DND-41 (cell line): ENCODE results near the gene PCDHB8.
"Not testable (repeated sequence)": the region's sequence is repeated elsewhere in the genome, so short reads cannot be mapped to it uniquely, and the experiment has no call there.

Experiments used
- ATAC-seq: fragments of 200-7000 bp; cut with Tn5 transposase; 3 replicates; pipeline ENCODE4 v1.9.1; 2021; ENCODE audit warnings: low read depth; ENCODE audit not compliant: insufficient read depth
- DNase-seq: peaks from one replicate; pipeline ENCODE4 v3.0.0-alpha.2; 2020
- H2AFZ ChIP-seq: 2 replicates; pipeline ENCODE4 v1.6.0; 2012; ENCODE audit warnings: low read depth, low read length
- H3K27ac ChIP-seq: 2 replicates; pipeline ENCODE4 v1.5.1; 2012; ENCODE audit warnings: low read length, inconsistent platforms
- H3K27me3 ChIP-seq: fragments of 200-600 bp; sonication (generic); 2 replicates; pipeline ENCODE4 v1.6.0; 2012; ENCODE audit warnings: low read length, mild to moderate bottlenecking, inconsistent platforms; ENCODE audit not compliant: insufficient read depth, poor library complexity
- H3K36me3 ChIP-seq: 2 replicates; pipeline ENCODE4 v1.5.1; 2012; ENCODE audit warnings: low read length, inconsistent platforms; ENCODE audit not compliant: insufficient read depth
- H3K4me1 ChIP-seq: 2 replicates; pipeline ENCODE4 v1.5.1; 2012; ENCODE audit warnings: mild to moderate bottlenecking, low read length; ENCODE audit not compliant: insufficient read depth
- H3K4me2 ChIP-seq: 2 replicates; pipeline ENCODE4 v1.6.0; 2012; ENCODE audit warnings: mild to moderate bottlenecking, moderate library complexity, low read length, inconsistent platforms; ENCODE audit not compliant: insufficient read depth
- H3K4me3 ChIP-seq, 2 experiments: fragments of 200-600 bp in 1 of 2; shearing (Covaris generic) in 1 of 2; 2 replicates each; pipeline ENCODE4 v1.5.1; 2012 to 2016; ENCODE audit warnings: inconsistent platforms in 2 of 2, low read length in 2 of 2, mild to moderate bottlenecking in 2 of 2, low read depth in 1 of 2, moderate library complexity in 1 of 2
- H3K79me2 ChIP-seq: 2 replicates; pipeline ENCODE4 v1.6.0; 2012; ENCODE audit warnings: low read length, inconsistent platforms; ENCODE audit not compliant: insufficient read depth
- H3K9ac ChIP-seq: 2 replicates; pipeline ENCODE4 v1.6.0; 2012; ENCODE audit warnings: low read depth, mild to moderate bottlenecking, inconsistent platforms, low read length, moderate library complexity
- H3K9me3 ChIP-seq: 2 replicates; pipeline ENCODE4 v1.5.1; 2012; ENCODE audit warnings: low read length, moderate library complexity, mild to moderate bottlenecking, inconsistent platforms; ENCODE audit not compliant: insufficient read depth, severe bottlenecking
- H4K20me1 ChIP-seq: 2 replicates; pipeline ENCODE4 v1.6.0; 2012; ENCODE audit warnings: low read length; ENCODE audit not compliant: insufficient read depth
- EZH2 ChIP-seq: IDR thresholded peaks from 3 replicates; pipeline ENCODE4 v1.6.1; 2012; ENCODE audit warnings: borderline replicate concordance, low read depth, mild to moderate bottlenecking, moderate library complexity, low read length, inconsistent platforms; ENCODE audit not compliant: severe bottlenecking
- TF ChIP-seq, protein P1 (sequence below): IDR thresholded peaks from 2 replicates; pipeline ENCODE4 v1.5.1; 2012; ENCODE audit warnings: borderline replicate concordance, low read length, moderate library complexity, mild to moderate bottlenecking; ENCODE audit not compliant: poor library complexity, severe bottlenecking; ENCODE audit errors: extremely low read depth

Gene PCDHB8

DNA sequence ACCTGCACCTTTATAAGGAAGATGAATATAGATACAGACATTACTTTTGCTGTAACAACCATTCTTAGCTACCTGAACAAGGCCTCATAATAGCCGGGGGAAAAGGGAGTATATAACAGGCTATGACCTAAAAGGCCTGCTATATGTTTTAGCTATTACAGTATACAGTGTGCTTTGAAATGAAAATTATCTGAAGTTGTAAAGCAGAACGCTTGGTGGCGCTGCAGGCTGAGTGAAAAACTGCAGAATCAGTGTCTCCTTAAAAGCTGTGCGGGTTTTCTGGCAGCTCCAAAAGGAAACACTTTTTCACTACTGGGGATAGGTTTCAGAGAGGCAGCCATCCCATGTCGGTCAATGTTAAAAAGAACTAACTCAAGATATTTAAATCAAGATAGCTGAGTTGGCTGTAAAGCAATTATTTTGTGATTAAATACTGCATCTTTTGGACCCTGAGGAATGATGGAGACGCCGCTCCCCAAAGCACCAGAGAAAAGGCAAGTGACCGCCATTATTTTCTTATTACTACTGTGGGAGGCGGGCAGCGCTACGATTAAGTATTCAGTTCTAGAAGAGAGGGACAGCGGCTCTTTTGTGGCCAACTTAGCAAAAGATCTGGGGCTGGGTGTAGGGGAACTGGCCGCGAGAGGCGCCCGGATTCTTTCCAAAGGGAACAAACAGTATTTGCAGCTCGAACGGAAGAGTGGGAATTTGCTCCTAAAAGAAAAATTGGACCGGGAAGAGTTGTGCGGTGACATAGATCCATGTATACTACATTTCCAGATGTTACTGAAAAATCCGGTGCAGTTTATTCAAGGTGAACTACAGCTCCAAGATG is 21.8 kb upstream of the PCDHB8 start:
- Histone ChIP-seq H3K36me3 (no peaks in the 10 kb centered on the region), H3K9me3 (no peaks in the 10 kb centered on the region), H3K4me3 (no peak overlapping the region), H3K4me2 (no peak overlapping the region), H2AFZ (no peak overlapping the region), H3K27me3 (no peaks in the 10 kb centered on the region), H3K4me1 (no peaks in the 10 kb centered on the region), H3K27ac (no peak overlapping the region), H4K20me1 (no peaks in the 10 kb centered on the region), H3K9ac (no peak overlapping the region), H3K79me2 (no peaks in the 10 kb centered on the region)
- DNase-seq (no peak), ATAC-seq (no peak)
- no peak for TF ChIP-seq EZH2
- TF ChIP-seq, protein P1, sequence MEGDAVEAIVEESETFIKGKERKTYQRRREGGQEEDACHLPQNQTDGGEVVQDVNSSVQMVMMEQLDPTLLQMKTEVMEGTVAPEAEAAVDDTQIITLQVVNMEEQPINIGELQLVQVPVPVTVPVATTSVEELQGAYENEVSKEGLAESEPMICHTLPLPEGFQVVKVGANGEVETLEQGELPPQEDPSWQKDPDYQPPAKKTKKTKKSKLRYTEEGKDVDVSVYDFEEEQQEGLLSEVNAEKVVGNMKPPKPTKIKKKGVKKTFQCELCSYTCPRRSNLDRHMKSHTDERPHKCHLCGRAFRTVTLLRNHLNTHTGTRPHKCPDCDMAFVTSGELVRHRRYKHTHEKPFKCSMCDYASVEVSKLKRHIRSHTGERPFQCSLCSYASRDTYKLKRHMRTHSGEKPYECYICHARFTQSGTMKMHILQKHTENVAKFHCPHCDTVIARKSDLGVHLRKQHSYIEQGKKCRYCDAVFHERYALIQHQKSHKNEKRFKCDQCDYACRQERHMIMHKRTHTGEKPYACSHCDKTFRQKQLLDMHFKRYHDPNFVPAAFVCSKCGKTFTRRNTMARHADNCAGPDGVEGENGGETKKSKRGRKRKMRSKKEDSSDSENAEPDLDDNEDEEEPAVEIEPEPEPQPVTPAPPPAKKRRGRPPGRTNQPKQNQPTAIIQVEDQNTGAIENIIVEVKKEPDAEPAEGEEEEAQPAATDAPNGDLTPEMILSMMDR, result no peak

DNA sequence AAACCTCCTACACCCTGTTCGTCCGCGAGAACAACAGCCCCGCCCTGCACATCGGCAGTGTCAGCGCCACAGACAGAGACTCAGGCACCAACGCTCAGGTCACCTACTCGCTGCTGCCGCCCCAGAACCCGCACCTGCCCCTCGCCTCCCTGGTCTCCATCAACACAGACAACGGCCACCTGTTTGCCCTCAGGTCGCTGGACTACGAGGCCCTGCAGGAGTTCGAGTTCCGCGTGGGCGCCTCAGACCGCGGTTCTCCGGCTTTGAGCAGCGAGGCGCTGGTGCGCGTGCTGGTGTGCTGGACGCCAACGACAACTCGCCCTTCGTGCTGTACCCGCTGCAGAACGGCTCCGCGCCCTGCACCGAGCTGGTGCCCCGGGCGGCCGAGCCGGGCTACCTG is 20.2 kb upstream of the PCDHB8 start:
- ATAC-seq, H3K9me3 ChIP-seq, H3K36me3 ChIP-seq, H3K4me1 ChIP-seq, H3K9ac ChIP-seq, H3K79me2 ChIP-seq, H3K4me2 ChIP-seq, H2AFZ ChIP-seq, H3K4me3 ChIP-seq, H3K27ac ChIP-seq, DNase-seq, H3K27me3 ChIP-seq, H4K20me1 ChIP-seq: not testable (repeated sequence)

DNA sequence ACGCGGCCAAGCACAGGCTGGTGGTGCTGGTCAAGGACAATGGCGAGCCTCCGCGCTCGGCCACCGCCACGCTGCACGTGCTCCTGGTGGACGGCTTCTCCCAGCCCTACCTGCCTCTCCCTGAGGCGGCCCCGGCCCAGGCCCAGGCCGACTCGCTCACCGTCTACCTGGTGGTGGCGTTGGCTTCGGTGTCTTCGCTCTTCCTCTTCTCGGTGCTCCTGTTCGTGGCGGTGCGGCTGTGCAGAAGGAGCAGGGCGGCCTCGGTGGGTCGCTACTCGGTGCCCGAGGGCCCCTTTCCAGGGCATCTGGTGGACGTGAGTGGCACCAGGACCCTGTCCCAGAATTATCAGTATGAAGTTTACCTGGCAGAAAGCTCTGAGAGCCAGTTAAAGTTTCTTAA is 19.7 kb upstream of the PCDHB8 start:
- H3K4me3 ChIP-seq, DNase-seq, H3K27ac ChIP-seq, H3K79me2 ChIP-seq, H3K27me3 ChIP-seq, ATAC-seq, H3K9ac ChIP-seq, H3K36me3 ChIP-seq, H3K9me3 ChIP-seq, H2AFZ ChIP-seq, H3K4me2 ChIP-seq, H3K4me1 ChIP-seq, H4K20me1 ChIP-seq: not testable (repeated sequence)

DNA sequence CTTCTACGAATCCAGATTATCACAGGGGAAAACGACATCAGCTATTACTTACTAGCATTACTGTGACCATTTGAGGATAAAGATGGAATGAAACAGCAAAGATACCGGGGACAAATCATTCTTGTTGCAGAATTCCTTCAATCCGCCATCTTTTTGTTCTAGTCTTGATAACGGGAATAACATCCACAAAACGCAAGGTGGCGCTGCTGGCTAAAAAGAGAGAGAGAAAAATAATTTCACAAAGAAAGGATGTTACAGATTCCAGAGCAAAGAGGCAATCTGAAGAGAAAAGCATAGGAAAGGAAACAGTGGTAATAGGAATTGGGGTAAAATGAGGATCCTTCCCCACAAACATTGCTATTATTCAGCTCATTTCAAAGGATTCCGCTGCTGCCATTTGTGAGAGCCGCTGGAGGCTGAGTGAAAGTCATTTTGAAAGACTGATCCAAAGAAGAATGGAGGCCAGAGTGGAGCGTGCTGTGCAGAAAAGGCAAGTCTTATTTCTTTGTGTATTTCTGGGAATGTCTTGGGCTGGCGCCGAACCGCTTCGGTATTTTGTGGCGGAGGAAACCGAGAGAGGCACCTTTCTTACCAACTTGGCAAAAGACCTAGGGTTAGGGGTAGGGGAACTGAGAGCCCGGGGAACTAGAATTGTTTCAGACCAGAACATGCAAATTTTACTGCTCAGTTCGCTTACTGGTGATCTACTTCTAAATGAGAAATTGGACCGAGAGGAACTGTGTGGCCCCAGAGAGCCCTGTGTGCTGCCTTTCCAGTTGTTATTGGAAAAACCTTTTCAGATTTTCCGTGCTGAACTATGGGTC is 5.0 kb upstream of the PCDHB8 start, which contains the start of gene PCDHB7:
Gene PCDHB7 (plus strand): TSS at position 264 of the 824 bp plus-strand sequence. CDS start 192 bp downstream, at position 456.
- Histone ChIP-seq H2AFZ (peak within 1 kb of the TSS; percentile 42; the same call in 1 of the 2 replicates), H3K27me3 (peaks cover 8% of the 10 kb centered on the region), H3K79me2 (no peaks in the 10 kb centered on the region), H3K9ac (no peak within 1 kb of the TSS), H3K36me3 (no peaks in the 10 kb centered on the region), H4K20me1 (no peaks in the 10 kb centered on the region), H3K4me3 (no peak within 1 kb of the TSS), H3K4me1 (no peaks in the 10 kb centered on the region), H3K9me3 (no peaks in the 10 kb centered on the region), H3K27ac (no peak within 1 kb of the TSS), H3K4me2 (no peak within 1 kb of the TSS)
- no peak for ATAC-seq
- DNase-seq, result peak; percentile 42
- TF ChIP-seq, protein P1, result peak; percentile 73
- TF ChIP-seq EZH2, result no peak

DNA sequence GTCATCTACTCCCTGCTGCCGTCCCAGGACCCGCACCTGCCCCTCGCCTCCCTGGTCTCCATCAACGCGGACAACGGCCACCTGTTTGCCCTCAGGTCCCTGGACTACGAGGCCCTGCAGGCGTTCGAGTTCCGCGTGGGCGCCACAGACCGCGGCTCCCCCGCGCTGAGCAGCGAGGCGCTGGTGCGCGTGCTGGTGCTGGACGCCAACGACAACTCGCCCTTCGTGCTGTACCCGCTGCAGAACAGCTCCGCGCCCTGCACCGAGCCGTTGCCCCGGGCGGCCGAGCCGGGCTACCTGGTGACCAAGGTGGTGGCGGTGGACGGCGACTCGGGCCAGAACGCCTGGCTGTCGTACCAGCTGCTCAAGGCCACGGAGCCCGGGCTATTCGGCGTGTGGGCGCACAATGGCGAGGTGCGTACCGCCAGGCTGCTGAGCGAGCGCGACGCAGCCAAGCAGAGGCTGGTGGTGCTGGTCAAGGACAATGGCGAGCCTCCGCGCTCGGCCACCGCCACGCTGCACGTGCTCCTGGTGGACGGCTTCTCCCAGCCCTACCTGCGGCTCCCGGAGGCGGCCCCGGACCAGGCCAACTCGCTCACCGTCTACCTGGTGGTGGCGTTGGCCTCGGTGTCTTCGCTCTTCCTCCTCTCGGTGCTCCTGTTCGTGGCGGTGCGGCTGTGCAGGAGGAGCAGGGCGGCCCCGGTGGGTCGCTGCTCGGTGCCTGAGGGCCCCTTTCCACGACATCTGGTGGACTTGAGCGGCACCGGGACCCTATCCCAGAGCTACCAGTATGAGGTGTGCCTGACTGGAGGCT is 3.1 kb upstream of the PCDHB8 start:
- not testable (repeated sequence) for H3K27me3 ChIP-seq, H3K9me3 ChIP-seq, H4K20me1 ChIP-seq, H3K9ac ChIP-seq, H2AFZ ChIP-seq, H3K4me3 ChIP-seq, H3K36me3 ChIP-seq, H3K4me1 ChIP-seq, H3K79me2 ChIP-seq, H3K4me2 ChIP-seq, H3K27ac ChIP-seq, ATAC-seq, DNase-seq
